ENCODE data around the gene TENM4. TPM values are rescaled to one million over a fixed set of nuclear protein-coding genes. Genes with fewer than 3 reads are reported as not detected.

The TENM4 gene
- polyA plus RNA-seq, 1 of the 3 experiments (the other 2 are of a cell fraction) = 16.7 TPM

DNA sequence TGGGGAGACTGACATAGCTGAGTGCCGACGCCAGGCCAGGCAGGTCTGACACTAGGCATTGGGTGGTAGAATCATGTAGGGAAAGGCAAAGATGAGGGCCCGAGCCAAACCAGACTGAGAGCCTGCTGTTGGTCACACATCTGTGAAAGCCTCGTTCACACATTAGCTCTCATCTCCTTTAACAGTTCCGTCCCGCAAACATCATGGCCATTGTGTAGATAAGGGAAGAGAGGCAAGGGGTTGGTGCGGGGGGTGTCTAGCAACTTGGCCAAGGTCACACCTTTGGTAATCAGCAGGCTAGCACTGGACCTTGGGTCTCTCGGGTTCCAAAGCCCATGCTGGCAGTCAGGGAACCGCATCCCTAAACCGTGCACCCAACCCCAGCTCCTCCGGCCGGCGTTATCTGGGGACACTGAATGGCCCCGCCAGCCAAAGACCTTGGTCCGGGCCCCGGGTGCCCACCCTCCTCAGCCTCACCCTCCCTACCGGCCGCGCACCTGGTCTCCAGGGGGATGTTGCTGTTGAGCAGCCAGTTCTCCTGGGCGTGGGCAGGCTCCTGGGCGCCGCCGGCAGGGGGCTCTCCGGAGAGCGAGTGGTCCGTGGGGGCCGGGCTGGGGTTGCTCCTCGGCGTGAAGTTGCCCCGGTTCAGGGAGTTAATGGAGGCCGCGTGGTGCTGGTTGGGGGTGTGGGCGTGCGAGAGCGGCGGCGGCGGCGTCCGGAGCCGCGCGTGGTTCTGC lies 537.9 kb downstream of the TENM4 start:
- TF ChIP-seq RAD21 (IDR thresholded peaks at IDR 0.05; ENCODE audit: low read length) (no peak), RCOR1 (IDR thresholded peaks at IDR 0.05; ENCODE audit: low read length) (no peak), MXI1 (IDR thresholded peaks at IDR 0.05; ENCODE audit: low read depth, low read length) (no peak), FOXJ3 (CRISPR knock-in tag; IDR thresholded peaks at IDR 0.05) (no peak)
- TF ChIP-seq, protein P1, sequence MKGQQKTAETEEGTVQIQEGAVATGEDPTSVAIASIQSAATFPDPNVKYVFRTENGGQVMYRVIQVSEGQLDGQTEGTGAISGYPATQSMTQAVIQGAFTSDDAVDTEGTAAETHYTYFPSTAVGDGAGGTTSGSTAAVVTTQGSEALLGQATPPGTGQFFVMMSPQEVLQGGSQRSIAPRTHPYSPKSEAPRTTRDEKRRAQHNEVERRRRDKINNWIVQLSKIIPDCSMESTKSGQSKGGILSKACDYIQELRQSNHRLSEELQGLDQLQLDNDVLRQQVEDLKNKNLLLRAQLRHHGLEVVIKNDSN (IDR thresholded peaks at IDR 0.05; ENCODE audit: borderline replicate concordance, low read depth) = no peak
- no peak overlapping the region for H2AFZ ChIP-seq (ENCODE audit: low read depth)
- CTCF ChIA-PET = interaction anchor here (1.2 to 3.0 kb wide), 2 partner anchors 8 to 13 kb away, joined by 4 to 11 read pairs; no protein-coding TSS in a partner anchor

DNA sequence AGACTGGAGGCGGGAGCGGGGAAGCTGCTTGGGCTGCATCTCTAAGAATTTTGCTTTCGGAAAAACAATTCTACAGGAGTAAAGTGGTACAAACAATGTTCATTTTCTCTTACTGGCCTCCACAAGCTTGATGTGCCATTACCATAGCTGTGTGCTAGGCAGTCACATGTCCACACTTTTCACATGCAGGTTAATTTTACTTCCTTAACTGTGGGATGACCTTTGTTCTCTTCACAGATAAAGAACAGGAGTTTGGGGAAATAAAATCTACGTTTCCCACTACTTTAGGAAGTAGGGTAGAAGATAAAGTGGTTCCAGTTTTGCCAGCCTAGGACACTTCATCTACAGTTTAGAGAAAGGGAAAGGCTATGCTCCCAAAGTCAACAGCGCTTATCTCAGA lies 539.0 kb downstream of the TENM4 start:
- Histone ChIP-seq H3K36me3 (replicated peaks in 1 of 2; ENCODE audit: control insufficient read depth in 1 of 2, insufficient read depth in 2 of 2, low read length in 1 of 2) (peaks cover 0 to 42% of the 10 kb centered on the region in 2 experiments), H3K9me3 (no peaks in the 10 kb centered on the region), H3K27me3 (ENCODE audit: insufficient read depth) (no peaks in the 10 kb centered on the region), H3K4me2 (no peak overlapping the region), H3K4me1 (ENCODE audit: control insufficient read depth in 1 of 2, insufficient read depth in 2 of 2, low read depth in 1 of 2, low read length in 1 of 2) (peaks cover 0 to 5% of the 10 kb centered on the region in 2 experiments; a peak in 1 of 4 replicates), H3K79me2 (ENCODE audit: insufficient read depth) (no peaks in the 10 kb centered on the region), H3K9me2 (no peaks in the 10 kb centered on the region), H2AFZ (ENCODE audit: low read depth) (no peak overlapping the region), H4K20me1 (ENCODE audit: insufficient read depth) (no peaks in the 10 kb centered on the region), H3K4me3 (ENCODE audit: low read depth in 2 of 2, low read length in 1 of 2) (no peak overlapping the region), H3K9ac (no peak overlapping the region), H3F3A (replicated peaks; ENCODE audit: insufficient read depth) (no peaks in the 10 kb centered on the region), H3K27ac (ENCODE audit: low read depth in 2 of 2, low read length in 1 of 2) (no peak overlapping the region)
- TF ChIP-seq TCF12 (IDR thresholded peaks at IDR 0.05) (no peak), NRF1 (IDR thresholded peaks at IDR 0.05; ENCODE audit: low read depth, low read length) (no peak), RXRA (IDR thresholded peaks at IDR 0.05; ENCODE audit: borderline replicate concordance, low read depth) (no peak), RCOR1 (IDR thresholded peaks at IDR 0.05; ENCODE audit: low read length) (no peak), EZH2phosphoT487 (IDR thresholded peaks at IDR 0.05; ENCODE audit: borderline replicate concordance, low read depth) (no peak)
- TF ChIP-seq, protein P2, sequence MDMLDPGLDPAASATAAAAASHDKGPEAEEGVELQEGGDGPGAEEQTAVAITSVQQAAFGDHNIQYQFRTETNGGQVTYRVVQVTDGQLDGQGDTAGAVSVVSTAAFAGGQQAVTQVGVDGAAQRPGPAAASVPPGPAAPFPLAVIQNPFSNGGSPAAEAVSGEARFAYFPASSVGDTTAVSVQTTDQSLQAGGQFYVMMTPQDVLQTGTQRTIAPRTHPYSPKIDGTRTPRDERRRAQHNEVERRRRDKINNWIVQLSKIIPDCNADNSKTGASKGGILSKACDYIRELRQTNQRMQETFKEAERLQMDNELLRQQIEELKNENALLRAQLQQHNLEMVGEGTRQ (IDR thresholded peaks at IDR 0.05; ENCODE audit: borderline replicate concordance, low read depth, low read length) = no peak
- TF ChIP-seq, protein P3, sequence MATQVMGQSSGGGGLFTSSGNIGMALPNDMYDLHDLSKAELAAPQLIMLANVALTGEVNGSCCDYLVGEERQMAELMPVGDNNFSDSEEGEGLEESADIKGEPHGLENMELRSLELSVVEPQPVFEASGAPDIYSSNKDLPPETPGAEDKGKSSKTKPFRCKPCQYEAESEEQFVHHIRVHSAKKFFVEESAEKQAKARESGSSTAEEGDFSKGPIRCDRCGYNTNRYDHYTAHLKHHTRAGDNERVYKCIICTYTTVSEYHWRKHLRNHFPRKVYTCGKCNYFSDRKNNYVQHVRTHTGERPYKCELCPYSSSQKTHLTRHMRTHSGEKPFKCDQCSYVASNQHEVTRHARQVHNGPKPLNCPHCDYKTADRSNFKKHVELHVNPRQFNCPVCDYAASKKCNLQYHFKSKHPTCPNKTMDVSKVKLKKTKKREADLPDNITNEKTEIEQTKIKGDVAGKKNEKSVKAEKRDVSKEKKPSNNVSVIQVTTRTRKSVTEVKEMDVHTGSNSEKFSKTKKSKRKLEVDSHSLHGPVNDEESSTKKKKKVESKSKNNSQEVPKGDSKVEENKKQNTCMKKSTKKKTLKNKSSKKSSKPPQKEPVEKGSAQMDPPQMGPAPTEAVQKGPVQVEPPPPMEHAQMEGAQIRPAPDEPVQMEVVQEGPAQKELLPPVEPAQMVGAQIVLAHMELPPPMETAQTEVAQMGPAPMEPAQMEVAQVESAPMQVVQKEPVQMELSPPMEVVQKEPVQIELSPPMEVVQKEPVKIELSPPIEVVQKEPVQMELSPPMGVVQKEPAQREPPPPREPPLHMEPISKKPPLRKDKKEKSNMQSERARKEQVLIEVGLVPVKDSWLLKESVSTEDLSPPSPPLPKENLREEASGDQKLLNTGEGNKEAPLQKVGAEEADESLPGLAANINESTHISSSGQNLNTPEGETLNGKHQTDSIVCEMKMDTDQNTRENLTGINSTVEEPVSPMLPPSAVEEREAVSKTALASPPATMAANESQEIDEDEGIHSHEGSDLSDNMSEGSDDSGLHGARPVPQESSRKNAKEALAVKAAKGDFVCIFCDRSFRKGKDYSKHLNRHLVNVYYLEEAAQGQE (IDR thresholded peaks at IDR 0.05; ENCODE audit: low read depth, low read length) = no peak
- TF ChIP-seq, protein P4, sequence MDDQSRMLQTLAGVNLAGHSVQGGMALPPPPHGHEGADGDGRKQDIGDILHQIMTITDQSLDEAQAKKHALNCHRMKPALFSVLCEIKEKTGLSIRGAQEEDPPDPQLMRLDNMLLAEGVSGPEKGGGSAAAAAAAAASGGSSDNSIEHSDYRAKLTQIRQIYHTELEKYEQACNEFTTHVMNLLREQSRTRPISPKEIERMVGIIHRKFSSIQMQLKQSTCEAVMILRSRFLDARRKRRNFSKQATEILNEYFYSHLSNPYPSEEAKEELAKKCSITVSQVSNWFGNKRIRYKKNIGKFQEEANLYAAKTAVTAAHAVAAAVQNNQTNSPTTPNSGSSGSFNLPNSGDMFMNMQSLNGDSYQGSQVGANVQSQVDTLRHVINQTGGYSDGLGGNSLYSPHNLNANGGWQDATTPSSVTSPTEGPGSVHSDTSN (IDR thresholded peaks at IDR 0.05) = no peak
- no peak for DNase-seq
- 91% methylated on average over 5 of the region's 5 CpGs for WGBS (ENCODE audit: low lambda C conversion rate)
- POLR2A ChIA-PET = no interaction called here
- CTCF ChIA-PET = interaction anchor here (3.0 kb wide), 1 partner anchor 14 kb away, joined by 11 read pairs; no protein-coding TSS in a partner anchor

More for the DNA sequence above, 537.9 kb downstream of the TENM4 start:
- H3K27me3 ChIP-seq (ENCODE audit: insufficient read depth) = no peaks in the 10 kb centered on the region
- no peak for DNase-seq
- POLR2A ChIA-PET = no interaction called here
- no peak overlapping the region for H3K4me2 ChIP-seq
- no peak overlapping the region for H3K27ac ChIP-seq (ENCODE audit: low read depth in 2 of 2, low read length in 1 of 2)
- H3K9me3 ChIP-seq = no peaks in the 10 kb centered on the region
- H3K9me2 ChIP-seq = no peaks in the 10 kb centered on the region
- no peak overlapping the region for H3K9ac ChIP-seq
- no peaks in the 10 kb centered on the region for H3K79me2 ChIP-seq (ENCODE audit: insufficient read depth)
- H4K20me1 ChIP-seq (ENCODE audit: insufficient read depth) = no peaks in the 10 kb centered on the region
- no peaks in the 10 kb centered on the region for H3F3A ChIP-seq (replicated peaks; ENCODE audit: insufficient read depth)
- WGBS (ENCODE audit: low lambda C conversion rate) = 90% methylated on average over 30 of the region's 43 CpGs
- H3K4me1 ChIP-seq (ENCODE audit: control insufficient read depth in 1 of 2, insufficient read depth in 2 of 2, low read depth in 1 of 2, low read length in 1 of 2) = peaks cover 2 to 8% of the 10 kb centered on the region in 2 experiments; a peak in 1 of 4 replicates
- H3K36me3 ChIP-seq (replicated peaks in 1 of 2; ENCODE audit: control insufficient read depth in 1 of 2, insufficient read depth in 2 of 2, low read length in 1 of 2) = peaks cover 0 to 36% of the 10 kb centered on the region in 2 experiments
- no peak overlapping the region for H3K4me3 ChIP-seq (ENCODE audit: low read depth in 2 of 2, low read length in 1 of 2)

Measured in SK-N-SH (cell line).